ENCODE measurements around the gene ARHGEF10L.

GRCh38 chr1:17658837-17659236, 119.3 kb downstream of the ARHGEF10L start:
- TF ChIP-seq POLR2A (IDR thresholded peaks at IDR 0.05), result no peak
- TF ChIP-seq CTCF (IDR thresholded peaks at IDR 0.05), result no peak

Measured in Peyer's patch (tissue), 4 donors.